Measurements from ENCODE around the gene ANKDD1A.

ANKDD1A gene

GRCh38 chr15:64970698-64971097 lies 59.0 kb downstream of the ANKDD1A start:
- no peak for DNase-seq

GRCh38 chr15:64975390-64975789 lies 63.7 kb downstream of the ANKDD1A start:
- DNase-seq = no peak

GRCh38 chr15:64979252-64979710 lies 67.6 kb downstream of the ANKDD1A start:
- no peak for DNase-seq

- no peak for DNase-seq
These were observed 70.2 kb downstream of the ANKDD1A start for GRCh38 chr15:64981812-64982431.

- no peak for DNase-seq
These were observed 70.8 kb downstream of the ANKDD1A start for GRCh38 chr15:64982472-64982871.

GRCh38 chr15:64985366-64986033 lies 73.8 kb downstream of the ANKDD1A start:
- peak; percentile 19 to 65 for DNase-seq

GRCh38 chr15:64987136-64987535 lies 75.4 kb downstream of the ANKDD1A start:
- no peak for DNase-seq

GRCh38 chr15:64989416-64990167 lies 77.9 kb downstream of the ANKDD1A start, which contains the start of gene SPG21:
TSS of gene SPG21 (minus strand) at chr15:64989914. CDS start at chr15:64983569, 6,345 bp downstream.
- peak; percentile 84 to 85 for DNase-seq

- no peak for DNase-seq
These were observed 78.4 kb downstream of the ANKDD1A start for GRCh38 chr15:64990168-64990470.

GRCh38 chr15:64991536-64992135 lies 79.9 kb downstream of the ANKDD1A start:
- DNase-seq = no peak

GRCh38 chr15:64993290-64993689 lies 81.6 kb downstream of the ANKDD1A start:
- DNase-seq = no peak

GRCh38 chr15:64997066-64997465 lies 85.4 kb downstream of the ANKDD1A start:
- no peak for DNase-seq

GRCh38 chr15:64997745-64998375 lies 86.2 kb downstream of the ANKDD1A start:
- no peak for DNase-seq

GRCh38 chr15:65004993-65005392 lies 93.3 kb downstream of the ANKDD1A start:
- DNase-seq = no peak

- no peak for DNase-seq
These were observed 95.2 kb downstream of the ANKDD1A start for GRCh38 chr15:65006876-65007275.
